Hematopoietic multipotent progenitor cell treated with erythropoietin and hydrocortisone succinate and interleukin-3 and kit ligand, for 15 days (in vitro differentiated cells): Measurements from ENCODE around the gene PTPRD.

Experiments used
- DNase-seq: peaks from one replicate; pipeline ENCODE4 v3.0.0-alpha.2; 2015; ENCODE audit warnings: low spot score

PTPRD gene

DNA sequence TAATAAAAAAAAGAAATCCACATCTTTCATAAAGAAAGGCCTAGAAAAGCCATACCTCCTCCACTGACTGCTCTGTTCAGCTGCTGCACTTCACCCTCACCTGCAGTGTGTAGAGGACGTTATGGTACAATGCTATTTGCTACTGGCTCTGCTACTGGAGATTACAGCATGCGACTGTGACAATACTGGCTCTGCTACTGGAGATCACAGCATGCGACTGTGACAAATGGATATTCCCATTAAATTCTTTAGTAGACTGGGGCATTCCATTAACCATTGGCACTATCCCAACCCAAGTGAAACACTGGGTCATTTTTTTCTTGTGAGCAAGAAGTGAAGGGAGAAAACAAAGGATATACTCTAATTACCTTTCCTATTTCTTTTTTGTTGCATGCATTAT lies 1749.7 kb downstream of the PTPRD start:
- DNase-seq = no peak

DNA sequence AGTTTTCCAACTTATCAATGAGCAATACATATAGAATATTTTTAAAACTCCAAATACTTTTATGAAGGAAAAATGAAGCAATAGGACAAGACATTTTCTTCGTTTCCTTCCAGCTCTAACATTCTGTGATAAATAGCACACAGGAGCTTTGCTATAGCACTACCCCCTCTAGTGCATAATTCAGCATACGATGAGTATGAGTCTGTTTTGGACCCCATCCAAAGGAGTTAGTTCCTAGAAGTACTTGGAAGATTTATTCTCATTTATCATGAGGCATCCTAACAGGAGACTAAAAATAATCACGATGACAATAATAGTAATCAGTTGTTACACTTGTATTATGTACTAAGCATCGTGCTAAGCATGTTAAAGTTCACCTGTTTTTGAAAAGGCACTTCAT lies 1751.9 kb downstream of the PTPRD start:
- no peak for DNase-seq

DNA sequence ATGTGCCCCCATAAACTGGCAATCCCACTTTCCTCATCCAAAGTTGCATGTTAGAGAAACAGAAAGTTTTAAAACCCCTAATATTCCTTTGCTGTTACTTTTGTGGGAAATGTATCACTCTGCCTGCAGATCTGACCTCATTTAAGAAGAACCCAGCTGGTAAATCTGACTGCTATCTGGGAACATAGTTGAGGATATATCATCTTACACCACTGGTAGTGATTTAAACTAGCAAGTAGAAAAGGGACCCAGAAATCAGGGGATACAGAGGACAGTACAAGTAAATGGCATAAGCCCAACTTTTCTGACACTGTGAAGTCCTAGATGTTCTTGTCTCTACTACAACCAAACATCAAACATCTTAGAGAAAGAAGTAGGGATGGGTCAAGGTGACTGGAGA lies 1752.7 kb downstream of the PTPRD start:
- DNase-seq = no peak

DNA sequence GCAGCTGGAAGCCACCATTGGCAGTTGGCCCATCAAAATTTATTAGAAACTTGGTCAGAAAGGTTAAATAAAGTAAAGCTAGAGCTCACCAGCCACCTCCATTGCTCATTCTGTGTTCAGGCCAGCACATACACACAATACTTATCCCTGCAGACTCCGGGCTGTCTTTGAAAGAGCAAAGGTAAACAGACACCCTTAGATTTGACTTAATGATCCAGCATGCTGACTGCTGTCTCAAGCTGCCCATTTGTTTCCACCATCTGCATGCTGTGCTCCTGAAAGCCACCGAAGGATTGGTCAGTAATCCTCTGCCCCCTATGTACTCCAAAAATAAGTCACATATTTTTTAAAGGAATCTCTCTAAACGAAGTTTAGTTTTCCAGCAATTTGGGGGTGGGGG lies 1753.4 kb downstream of the PTPRD start:
- DNase-seq = no peak

DNA sequence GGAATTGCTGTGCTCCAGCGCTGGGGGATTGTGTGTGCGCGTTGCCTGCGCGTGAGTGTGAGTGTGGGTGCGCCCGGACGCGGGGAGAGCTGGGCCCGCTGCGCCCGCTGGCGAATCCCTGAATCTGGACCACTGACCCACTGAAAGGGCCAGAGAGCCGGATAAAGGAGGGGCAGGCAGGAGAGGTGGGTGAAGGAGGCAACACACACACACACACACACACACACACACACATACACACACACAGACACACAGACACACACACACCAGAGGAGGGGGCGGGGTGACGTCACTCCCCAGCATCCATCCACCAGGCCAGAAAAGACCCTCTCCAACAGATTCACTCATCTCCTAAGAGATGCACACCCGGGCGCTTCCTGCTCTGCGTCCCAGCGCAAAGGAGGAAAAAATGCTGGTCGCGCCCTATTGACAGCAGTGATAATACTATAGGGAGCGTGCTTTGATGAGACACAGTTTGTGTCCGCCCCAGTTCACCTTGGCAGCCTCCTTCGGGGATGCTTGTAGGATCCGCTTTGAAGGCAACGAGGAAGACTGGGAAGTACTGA lies 1754.1 kb downstream of the PTPRD start:
- no peak for DNase-seq

- DNase-seq = no peak
Observed at GRCh38 chr9:8857926-8858595, 1754.7 kb downstream of the PTPRD start.

DNA sequence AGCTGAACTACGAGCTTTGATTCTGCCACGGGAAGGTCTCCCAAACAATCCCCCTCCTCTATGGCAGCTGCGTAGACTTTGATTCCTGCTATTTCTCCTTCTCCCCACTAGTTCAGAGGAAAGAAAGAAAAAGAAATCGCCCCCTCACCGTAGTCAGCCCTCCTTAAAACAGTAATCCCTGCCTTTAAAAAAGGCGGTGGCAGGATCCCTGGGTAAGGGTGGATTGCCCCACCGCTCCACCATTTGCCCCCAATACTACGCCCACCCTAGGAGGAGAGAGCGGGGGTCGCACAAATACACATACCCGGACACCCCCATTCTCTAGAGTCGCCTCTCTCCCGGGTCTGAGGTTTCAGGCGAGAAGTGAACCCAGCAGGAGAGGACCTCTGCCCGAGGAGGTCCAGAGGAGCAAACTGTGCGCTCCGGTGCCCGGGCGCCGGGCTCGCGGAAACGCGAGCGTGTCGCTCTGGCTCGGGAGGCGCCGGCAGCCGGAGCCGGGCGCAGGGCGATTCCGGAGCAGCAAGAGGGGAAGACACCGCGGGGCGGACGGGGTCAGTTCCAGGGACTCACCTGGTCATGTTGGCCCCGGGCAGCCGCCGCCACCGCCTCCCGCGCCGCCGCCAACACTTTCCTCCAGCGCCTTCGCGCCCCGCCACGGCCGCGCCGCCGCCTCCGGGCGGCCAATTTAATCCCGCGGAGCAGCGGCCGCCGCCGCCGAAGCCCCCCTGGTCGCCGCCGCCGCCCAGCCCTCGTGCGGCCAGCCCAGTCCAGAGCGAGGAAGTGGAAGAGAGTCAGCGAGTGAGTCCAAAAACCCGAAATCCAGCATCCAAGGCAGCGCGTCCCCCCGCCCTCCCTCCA lies 1755.5 kb downstream of the PTPRD start:
- DNase-seq = no peak

DNA sequence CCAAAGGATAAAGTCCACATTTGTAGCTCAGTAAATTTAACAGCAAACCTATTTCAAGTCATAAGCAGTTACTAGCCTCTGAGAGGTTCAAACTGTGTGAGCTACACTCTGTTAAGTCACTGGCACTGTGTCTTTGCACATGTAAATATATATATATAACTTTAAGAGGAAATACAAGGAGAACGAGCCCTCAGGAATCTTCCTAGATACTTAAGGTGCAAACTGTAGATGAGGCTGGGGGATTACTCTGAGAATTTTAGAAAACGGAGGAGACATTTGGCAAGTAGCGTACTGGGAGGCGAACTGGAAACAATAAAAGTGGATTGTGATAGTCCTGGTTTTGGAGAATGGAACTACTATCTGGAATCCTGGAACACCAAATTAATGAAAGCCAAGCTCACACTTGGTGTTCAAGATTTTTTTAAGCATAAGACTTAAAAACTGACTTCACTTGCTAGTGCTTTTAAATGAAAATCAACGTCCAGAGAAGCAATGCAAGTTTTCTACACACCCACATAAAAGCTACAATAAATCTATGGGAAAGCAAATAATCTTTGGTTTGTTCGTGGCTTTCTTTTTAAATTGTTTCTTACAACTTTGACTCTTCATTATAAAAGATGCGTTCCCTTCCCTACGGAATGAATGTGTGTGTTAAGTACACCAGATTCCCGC lies 1756.3 kb downstream of the PTPRD start:
- no peak for DNase-seq

DNA sequence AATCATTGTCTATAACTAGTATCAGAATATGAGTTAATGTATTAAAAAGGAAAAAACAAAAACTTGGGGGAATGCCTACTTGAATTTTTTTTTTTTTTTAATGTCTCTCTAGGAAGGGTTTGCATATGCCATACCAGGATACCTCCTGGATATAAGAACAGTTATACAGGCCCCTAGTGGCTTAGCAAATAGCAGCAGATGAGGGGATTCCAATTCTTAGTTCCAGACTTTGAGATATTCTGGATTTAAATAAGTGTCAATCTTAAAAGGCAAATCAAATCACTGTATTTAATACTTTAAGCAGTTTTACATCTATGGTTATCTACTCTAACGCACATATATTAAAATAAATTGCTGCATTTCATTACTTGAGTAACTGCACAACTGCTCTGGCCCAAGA lies 1757.8 kb downstream of the PTPRD start:
- no peak for DNase-seq

DNA sequence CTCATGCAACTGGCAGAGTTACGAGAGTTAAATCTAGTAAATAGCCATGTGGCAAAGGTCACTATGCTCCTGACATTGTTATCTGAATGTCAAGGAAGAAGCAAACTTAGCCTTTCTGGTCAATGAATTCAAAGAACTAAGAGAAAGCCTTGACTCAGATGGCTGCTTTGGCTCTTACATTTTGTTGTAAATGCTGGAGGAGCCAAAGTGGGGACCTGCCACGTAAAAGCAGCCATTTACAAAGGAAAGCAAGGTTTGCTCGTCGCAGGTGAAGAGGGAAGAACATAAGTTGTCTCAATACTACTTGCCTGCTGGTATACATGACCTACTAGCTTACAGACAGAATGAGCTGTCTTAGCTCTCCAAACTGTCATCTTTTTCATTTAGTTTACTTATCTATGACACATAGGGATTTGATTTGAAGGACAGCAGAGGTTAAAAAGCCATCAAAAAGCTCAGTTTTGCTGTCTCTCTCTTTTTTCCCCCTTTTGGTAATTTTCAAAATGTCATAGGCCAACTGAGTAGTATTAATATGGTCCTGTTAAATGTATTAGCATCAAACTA lies 1760.4 kb downstream of the PTPRD start:
- no peak for DNase-seq

DNA sequence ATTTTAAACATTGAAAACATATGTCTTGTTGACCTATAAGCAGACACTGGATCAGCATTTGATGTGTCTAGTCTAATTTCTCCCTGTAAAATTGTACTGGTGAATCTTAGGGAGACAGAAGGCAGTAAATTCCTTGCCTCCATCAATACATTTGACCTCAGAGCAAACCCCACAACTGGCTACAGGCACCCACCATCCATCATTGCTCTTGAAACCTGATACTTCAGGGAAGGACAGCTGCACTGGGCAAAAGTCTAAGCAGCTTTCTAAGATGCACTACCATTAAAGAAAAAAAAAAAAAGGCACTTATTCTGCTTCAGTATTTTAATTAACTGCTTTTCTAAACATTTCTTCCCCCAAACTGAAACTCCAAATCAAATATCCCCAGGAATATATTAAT lies 1761.9 kb downstream of the PTPRD start:
- no peak for DNase-seq

DNA sequence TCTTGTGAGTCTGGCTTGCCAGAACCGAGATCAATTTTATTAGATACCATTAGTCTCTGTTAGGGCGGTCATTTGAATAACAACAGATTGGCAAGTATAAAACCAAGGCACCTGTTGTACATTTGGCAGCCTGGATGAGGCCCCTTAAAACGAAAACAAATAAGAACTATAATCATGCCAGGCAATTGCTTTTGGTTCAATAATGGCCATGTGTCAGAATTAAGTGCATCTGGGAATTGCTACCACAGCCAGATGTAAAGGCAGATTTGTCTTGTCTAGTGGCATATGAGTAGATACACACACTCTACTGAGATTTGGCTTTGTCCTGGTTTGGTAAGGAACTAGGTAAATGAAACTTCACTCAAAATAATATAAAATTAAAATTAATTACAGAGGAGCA lies 1767.0 kb downstream of the PTPRD start:
- DNase-seq = no peak

- DNase-seq = no peak
Observed at GRCh38 chr9:8845376-8845775, 1767.4 kb downstream of the PTPRD start.

GRCh38 chr9:8844549-8844948 lies 1768.3 kb downstream of the PTPRD start:
- no peak for DNase-seq

DNA sequence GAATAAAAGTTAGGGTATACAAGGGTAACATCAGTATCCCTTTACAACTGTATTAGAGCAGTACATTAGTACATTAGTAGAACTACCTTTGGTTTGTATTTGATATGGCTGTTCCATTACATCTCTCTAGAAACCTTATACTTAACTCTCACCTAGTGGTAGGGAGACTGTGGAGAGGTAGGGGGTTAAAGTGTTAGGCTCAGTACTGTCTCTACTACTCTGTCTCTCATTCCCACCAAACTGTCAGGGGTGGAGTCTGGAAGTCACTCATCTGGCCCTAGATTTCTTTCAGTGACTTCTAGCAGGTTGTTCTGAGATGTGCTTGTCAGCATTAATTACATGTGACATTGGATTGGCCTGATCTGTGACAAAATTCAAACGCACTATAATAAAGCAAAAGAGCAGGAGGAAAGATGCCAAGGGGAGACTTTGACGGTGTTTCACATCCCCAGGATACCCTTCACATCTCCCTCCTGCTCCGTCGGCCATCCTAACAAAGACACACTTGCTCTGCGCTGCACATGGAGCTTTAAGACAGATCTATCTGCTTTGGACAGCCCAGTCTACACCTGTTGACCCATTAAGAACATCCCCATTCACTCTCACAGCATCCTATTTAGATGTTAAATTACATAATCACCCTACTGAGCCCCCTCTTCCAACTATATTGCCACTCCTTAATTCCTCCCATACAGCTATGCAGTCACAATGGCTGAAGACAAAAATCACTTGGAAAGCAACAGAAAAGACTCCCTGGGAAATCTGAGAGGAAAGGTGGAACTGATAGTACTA lies 1770.2 kb downstream of the PTPRD start:
- no peak for DNase-seq

- DNase-seq = no peak
Observed at GRCh38 chr9:8838136-8838535, 1774.7 kb downstream of the PTPRD start.

DNA sequence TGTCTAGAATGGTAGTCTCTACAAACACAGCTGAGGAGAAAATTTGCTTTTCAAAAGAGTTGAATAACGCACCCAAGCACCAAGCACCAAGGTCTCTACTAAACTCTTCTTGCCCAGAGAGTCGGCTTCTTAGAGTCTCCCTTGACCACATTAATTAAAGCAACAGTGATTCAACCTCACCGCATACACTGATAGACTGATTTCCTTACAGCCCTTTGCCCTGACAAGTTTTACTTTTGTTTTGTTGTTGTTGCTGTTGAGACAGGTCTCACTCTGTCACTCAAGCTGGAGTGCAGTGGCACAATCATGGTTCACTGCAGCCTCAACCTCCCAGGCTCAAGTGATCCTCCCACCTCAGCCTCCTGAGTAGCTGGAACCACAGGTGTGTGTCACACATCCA lies 1777.5 kb downstream of the PTPRD start:
- no peak for DNase-seq

DNA sequence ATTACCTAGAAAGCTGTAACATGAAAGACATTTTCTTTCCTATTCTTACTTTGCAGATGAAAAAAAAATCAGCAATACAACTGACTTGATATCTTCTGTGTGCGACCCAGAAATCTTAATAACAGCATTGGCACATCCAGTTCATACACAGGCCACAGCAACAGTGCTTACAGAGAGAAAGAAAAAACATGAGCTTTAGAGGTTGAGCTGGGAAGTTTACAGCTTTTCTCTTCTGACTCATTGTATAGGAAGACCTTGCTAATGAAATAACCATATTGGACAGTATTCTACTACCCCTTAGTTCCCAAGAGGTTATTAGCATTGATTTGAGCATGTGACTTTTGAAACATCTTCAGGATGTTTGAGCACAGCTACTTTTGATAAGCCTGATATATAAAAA lies 1779.8 kb downstream of the PTPRD start:
- DNase-seq = no peak

- DNase-seq = no peak
Observed at GRCh38 chr9:8832386-8832785, 1780.4 kb downstream of the PTPRD start.

DNA sequence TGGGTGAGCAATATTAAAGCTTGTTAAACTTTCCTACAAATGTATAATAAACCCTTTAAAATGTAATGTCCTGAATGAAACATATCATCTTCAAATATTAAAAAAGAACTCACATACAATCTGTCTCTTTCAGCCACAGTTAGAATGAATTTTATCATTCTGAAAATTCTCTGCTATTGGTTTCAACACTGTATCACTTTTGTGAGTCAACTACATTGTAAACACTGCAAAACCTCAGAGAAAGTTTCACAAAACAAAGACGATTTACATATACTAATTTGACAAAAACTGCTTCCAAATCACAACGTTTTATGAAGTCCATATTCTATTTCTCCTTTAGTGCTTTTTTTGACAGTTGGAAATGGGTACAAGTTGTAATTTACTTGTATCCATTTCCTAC lies 1781.2 kb downstream of the PTPRD start:
- DNase-seq = no peak

DNA sequence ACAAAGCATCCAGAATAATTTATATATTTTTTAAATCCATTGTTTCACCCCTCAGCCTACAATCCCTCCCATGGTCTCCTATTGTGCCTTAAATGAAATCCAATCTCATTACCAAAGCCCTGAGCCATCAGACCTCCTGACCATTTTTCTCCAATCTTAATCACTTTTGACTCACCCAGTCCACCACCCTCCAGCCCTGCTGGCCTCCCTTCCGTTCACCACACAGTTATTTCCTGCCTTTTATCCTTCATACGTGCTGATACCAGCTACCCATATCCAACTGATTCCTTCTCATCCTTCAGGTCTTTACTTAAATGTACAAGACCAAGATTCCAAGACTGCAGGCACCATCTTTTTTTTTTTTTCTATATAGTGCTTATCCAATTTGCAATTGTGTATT lies 1786.5 kb downstream of the PTPRD start:
- DNase-seq = no peak
